Adrenal gland (tissue), 5 donors: ENCODE results near the gene NR1D2.

Experiments used
- POLR2A ChIP-seq, 2 donors: fragments of 450-650 bp; IDR thresholded peaks; one replicate each; pipeline ENCODE4 v1.6.1; 2017; ENCODE audit warnings: antibody characterized with exemption in 2 of 2, mild to moderate bottlenecking in 2 of 2, moderate library complexity in 1 of 2
- TF ChIP-seq, protein P1 (sequence below), 6 experiments: fragments of 450-650 bp in 4 of 6; fragments of 200-600 bp in 2 of 6; sonication (generic) in 1 of 6; IDR thresholded peaks; 1 replicate in 5 of 6; 2 replicates in 1 of 6; pipeline versions ENCODE4 v1.5.1 to v1.8.0; 2016 to 2021; ENCODE audit warnings: antibody characterized with exemption in 6 of 6, mild to moderate bottlenecking in 2 of 6, moderate library complexity in 1 of 6
- donor health status: DM: no; HTN: no; CAD: no.

DNA sequence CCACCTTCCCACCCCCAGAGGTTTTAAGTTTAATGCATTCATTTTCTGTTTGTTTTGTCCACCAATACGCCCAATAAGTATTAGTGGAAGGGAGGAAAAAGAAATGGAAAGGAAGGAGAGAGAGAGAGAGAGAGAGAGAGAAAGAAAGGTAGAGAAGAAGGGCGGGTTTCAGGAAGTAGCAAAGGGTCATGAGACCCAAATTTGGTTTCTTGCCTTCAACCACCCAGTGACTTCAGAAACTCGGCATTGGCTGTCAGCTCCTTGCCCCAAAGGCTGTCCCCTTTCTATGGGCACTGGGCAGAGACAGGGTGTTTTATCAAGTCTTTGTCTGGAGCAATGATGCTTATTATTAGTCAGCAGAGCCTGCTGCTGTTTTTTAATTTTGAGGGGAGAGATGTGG lies 13.5 kb upstream of the NR1D2 start:
- TF ChIP-seq POLR2A (IDR thresholded peaks at IDR 0.05) = no peak
- TF ChIP-seq, protein P1, sequence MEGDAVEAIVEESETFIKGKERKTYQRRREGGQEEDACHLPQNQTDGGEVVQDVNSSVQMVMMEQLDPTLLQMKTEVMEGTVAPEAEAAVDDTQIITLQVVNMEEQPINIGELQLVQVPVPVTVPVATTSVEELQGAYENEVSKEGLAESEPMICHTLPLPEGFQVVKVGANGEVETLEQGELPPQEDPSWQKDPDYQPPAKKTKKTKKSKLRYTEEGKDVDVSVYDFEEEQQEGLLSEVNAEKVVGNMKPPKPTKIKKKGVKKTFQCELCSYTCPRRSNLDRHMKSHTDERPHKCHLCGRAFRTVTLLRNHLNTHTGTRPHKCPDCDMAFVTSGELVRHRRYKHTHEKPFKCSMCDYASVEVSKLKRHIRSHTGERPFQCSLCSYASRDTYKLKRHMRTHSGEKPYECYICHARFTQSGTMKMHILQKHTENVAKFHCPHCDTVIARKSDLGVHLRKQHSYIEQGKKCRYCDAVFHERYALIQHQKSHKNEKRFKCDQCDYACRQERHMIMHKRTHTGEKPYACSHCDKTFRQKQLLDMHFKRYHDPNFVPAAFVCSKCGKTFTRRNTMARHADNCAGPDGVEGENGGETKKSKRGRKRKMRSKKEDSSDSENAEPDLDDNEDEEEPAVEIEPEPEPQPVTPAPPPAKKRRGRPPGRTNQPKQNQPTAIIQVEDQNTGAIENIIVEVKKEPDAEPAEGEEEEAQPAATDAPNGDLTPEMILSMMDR (IDR thresholded peaks at IDR 0.05) = no peak
